Fibroblast of skin of right quadriceps (primary cell): ENCODE measurements around the gene GPSM1.

Experiments used
- DNase-seq: peaks from one replicate; pipeline ENCODE4 v3.0.0-alpha.2; 2013

The GPSM1 gene

GRCh38 chr9:136363949-136364748 lies 36.8 kb downstream of the GPSM1 start:
- DNase-seq = no peak

GRCh38 chr9:136364942-136365774 lies 37.8 kb downstream of the GPSM1 start:
- no peak for DNase-seq

GRCh38 chr9:136365775-136366222 lies 38.5 kb downstream of the GPSM1 start:
- no peak for DNase-seq

GRCh38 chr9:136366826-136367225 lies 39.5 kb downstream of the GPSM1 start:
- DNase-seq = no peak

GRCh38 chr9:136367296-136368145 lies 40.2 kb downstream of the GPSM1 start:
- no peak for DNase-seq

- DNase-seq = no peak
Observed at GRCh38 chr9:136368190-136368589, 40.9 kb downstream of the GPSM1 start.

GRCh38 chr9:136370037-136370436 lies 42.7 kb downstream of the GPSM1 start:
- DNase-seq = no peak

- DNase-seq = no peak
Observed at GRCh38 chr9:136370687-136371532, 43.6 kb downstream of the GPSM1 start.

GRCh38 chr9:136371533-136371880 lies 44.2 kb downstream of the GPSM1 start:
- no peak for DNase-seq

GRCh38 chr9:136372006-136372405 lies 44.7 kb downstream of the GPSM1 start:
- no peak for DNase-seq

GRCh38 chr9:136372561-136373299 lies 45.4 kb downstream of the GPSM1 start:
- DNase-seq = peak; percentile 51

- DNase-seq = no peak
Observed at GRCh38 chr9:136373300-136374182, 46.2 kb downstream of the GPSM1 start, which contains the start of gene CARD9. Gene CARD9 (minus strand): TSS chr9:136373669. CDS start chr9:136372078, 1,591 bp downstream.

- no peak for DNase-seq
Observed at GRCh38 chr9:136374183-136374575, 46.8 kb downstream of the GPSM1 start.

- no peak for DNase-seq
Observed at GRCh38 chr9:136375096-136375495, 47.8 kb downstream of the GPSM1 start.

- no peak for DNase-seq
Observed at GRCh38 chr9:136376457-136376856, 49.1 kb downstream of the GPSM1 start.

GRCh38 chr9:136377341-136378169 lies 50.2 kb downstream of the GPSM1 start:
- no peak for DNase-seq

- no peak for DNase-seq
Observed at GRCh38 chr9:136378170-136379002, 51.0 kb downstream of the GPSM1 start.

- DNase-seq = no peak
Observed at GRCh38 chr9:136379003-136379287, 51.6 kb downstream of the GPSM1 start.

GRCh38 chr9:136379401-136379800 lies 52.1 kb downstream of the GPSM1 start:
- DNase-seq = no peak
